KOPT-K1 (cell line): ENCODE results near the gene KCNH2.

Experiments
- H3K27ac ChIP-seq: fragments of 200-600 bp; sonication (generic); 2 replicates; pipeline ENCODE4 v1.5.1; 2016; ENCODE audit warnings: antibody characterized with exemption, mild to moderate bottlenecking, low read depth, low read length; ENCODE audit not compliant: poor library complexity, severe bottlenecking
- H3K36me3 ChIP-seq: fragments of 200-600 bp; sonication (generic); 2 replicates; pipeline ENCODE4 v1.5.1; 2017; ENCODE audit warnings: antibody characterized with exemption, mild to moderate bottlenecking, low read length, moderate library complexity; ENCODE audit not compliant: insufficient read depth
- H3K9me3 ChIP-seq: fragments of 200-600 bp; sonication (generic); 2 replicates; pipeline ENCODE4 v1.5.1; 2017; ENCODE audit warnings: antibody characterized with exemption, low read length, mild to moderate bottlenecking; ENCODE audit not compliant: insufficient read depth, poor library complexity, severe bottlenecking

Gene KCNH2

GRCh38 chr7:150956395-150957132, 21.6 kb downstream of the KCNH2 start:
- no peak overlapping the region for H3K27ac ChIP-seq
- no peaks in the 10 kb centered on the region for H3K36me3 ChIP-seq
- no peaks in the 10 kb centered on the region for H3K9me3 ChIP-seq

DNA sequence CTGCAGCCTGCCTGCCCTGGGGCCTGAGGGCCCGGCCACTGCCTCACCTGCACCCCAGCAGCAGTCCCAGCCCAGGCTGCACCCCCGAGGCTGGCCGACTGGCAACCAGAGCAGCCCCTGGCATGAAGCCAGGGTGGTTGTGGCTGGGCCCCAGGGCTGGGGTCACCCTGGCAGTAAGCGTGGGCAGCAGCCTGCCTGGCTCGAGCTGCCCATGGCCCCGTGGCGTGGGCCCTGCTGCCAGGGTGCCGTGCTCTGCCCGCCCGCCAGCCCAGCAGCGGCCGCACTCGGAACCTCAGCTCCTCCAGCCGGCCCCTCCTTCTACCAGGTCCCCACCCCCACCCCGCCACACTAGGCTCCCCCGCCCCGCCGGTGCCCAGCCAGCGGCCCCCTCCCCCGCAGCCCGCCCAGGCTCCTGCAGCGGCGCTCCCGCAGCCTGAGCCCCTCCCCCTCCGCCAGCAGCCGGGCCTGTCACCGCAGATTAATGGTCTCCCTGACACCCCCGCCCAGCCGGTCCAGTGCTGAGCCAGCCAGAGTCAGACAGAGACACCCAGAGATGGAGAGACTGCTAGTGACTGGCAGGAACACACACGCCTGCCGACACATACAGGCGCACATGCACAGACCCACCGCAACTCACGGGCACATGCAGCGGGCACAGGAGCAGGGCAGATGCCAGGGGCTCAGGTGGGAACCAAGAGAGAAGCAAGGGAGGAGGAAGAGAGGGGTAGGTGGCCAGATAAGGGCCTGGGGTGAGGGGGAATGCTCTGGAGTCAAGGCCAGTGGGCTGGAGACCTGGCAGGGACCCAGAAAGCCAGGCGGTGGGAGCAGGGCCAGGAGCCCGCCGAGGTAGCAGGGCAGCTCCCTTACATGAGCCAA, 22.4 kb downstream of the KCNH2 start:
- H3K9me3 ChIP-seq = no peaks in the 10 kb centered on the region
- no peak overlapping the region for H3K27ac ChIP-seq
- no peaks in the 10 kb centered on the region for H3K36me3 ChIP-seq

DNA sequence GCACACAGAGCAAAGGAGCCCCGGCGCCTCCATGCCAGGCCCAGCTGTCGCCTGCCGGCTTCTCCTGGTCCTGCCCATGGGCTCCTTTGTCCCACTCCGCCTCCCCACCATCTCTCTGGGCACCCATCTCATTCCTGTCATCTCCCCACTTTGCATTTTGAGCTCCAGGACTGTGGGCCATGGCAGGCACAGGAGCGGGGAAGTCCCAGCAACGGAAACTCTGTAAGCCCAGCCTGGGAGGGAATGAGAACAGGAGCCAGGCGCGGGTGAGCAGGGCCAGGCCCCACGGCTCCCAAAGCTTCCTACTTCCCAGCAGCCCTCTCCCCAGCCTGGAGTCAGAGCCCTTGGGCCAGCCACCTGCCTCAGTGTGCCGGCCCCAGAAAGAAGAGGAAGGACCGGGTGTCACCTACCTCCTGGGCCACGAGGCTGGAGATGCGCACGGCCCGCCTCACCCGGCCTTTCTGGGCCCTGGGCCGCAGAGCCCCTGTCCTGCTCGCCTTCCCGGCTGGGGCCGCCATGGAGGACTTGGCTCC, 23.1 kb downstream of the KCNH2 start:
- Histone ChIP-seq H3K9me3 (no peaks in the 10 kb centered on the region), H3K27ac (no peak overlapping the region), H3K36me3 (no peaks in the 10 kb centered on the region)

- no peaks in the 10 kb centered on the region for H3K36me3 ChIP-seq
- no peak overlapping the region for H3K27ac ChIP-seq
Observed at GRCh38 chr7:150954201-150954985, 23.7 kb downstream of the KCNH2 start.

GRCh38 chr7:150953061-150953997, 24.8 kb downstream of the KCNH2 start:
- Histone ChIP-seq H3K9me3 (no peaks in the 10 kb centered on the region), H3K27ac (no peak overlapping the region), H3K36me3 (no peaks in the 10 kb centered on the region)

More at GRCh38 chr7:150954201-150954985, 23.7 kb downstream of the KCNH2 start:
- no peaks in the 10 kb centered on the region for H3K9me3 ChIP-seq

GRCh38 chr7:150952331-150953050, 25.6 kb downstream of the KCNH2 start:
- Histone ChIP-seq H3K9me3 (no peaks in the 10 kb centered on the region), H3K36me3 (no peaks in the 10 kb centered on the region), H3K27ac (no peak overlapping the region)

DNA sequence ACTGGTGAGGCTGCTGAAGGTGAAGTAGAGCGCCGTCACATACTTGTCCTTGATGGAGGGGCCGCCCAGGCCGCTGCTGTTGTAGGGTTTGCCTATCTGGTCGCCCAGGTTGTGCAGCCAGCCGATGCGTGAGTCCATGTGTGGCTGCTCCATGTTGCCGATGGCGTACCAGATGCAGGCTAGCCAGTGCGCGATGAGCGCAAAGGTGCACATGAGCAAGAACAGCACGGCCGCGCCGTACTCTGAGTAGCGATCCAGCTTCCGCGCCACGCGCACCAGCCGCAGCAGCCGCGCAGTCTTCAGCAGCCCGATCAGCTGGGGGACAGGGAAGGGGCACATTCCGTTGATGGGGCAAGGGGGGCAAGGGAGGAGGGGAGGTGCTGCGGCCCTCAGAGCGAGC, 26.6 kb downstream of the KCNH2 start:
- H3K9me3 ChIP-seq = no peaks in the 10 kb centered on the region
- no peaks in the 10 kb centered on the region for H3K36me3 ChIP-seq
- no peak overlapping the region for H3K27ac ChIP-seq

GRCh38 chr7:150951181-150951520, 27.0 kb downstream of the KCNH2 start:
- Histone ChIP-seq H3K36me3 (no peaks in the 10 kb centered on the region), H3K9me3 (no peaks in the 10 kb centered on the region), H3K27ac (no peak overlapping the region)

GRCh38 chr7:150950496-150951180, 27.5 kb downstream of the KCNH2 start:
- H3K27ac ChIP-seq = no peak overlapping the region
- no peaks in the 10 kb centered on the region for H3K36me3 ChIP-seq
- no peaks in the 10 kb centered on the region for H3K9me3 ChIP-seq

- Histone ChIP-seq H3K9me3 (no peaks in the 10 kb centered on the region), H3K36me3 (no peaks in the 10 kb centered on the region), H3K27ac (no peak overlapping the region)
Observed at GRCh38 chr7:150949971-150950491, 28.1 kb downstream of the KCNH2 start.

GRCh38 chr7:150949564-150949963, 28.6 kb downstream of the KCNH2 start:
- H3K9me3 ChIP-seq = no peaks in the 10 kb centered on the region
- H3K27ac ChIP-seq = no peak overlapping the region
- H3K36me3 ChIP-seq = no peaks in the 10 kb centered on the region

- Histone ChIP-seq H3K9me3 (no peaks in the 10 kb centered on the region), H3K27ac (no peak overlapping the region), H3K36me3 (no peaks in the 10 kb centered on the region)
Observed at GRCh38 chr7:150948791-150949251, 29.3 kb downstream of the KCNH2 start.
